Tibial nerve (tissue), 4 donors: ENCODE measurements around the gene PDZRN3.

Experiments used
- EP300 ChIP-seq, 2 donors: sonication (generic); formaldehyde crosslinking; IDR thresholded peaks; one replicate each; pipeline ENCODE4 v1.6.1; 2017; ENCODE audit warnings: antibody characterized with exemption in 2 of 2, mild to moderate bottlenecking in 1 of 2
- TF ChIP-seq, protein P1 (sequence below), 5 experiments: fragments of 200-600 bp in 3 of 5; fragments of 450-650 bp in 2 of 5; sonication (generic) in 3 of 5; IDR thresholded peaks; one replicate each; pipeline ENCODE4 v1.5.1; 2016 to 2019; ENCODE audit warnings: antibody characterized with exemption in 5 of 5, mild to moderate bottlenecking in 3 of 5, moderate library complexity in 2 of 5

DNA sequence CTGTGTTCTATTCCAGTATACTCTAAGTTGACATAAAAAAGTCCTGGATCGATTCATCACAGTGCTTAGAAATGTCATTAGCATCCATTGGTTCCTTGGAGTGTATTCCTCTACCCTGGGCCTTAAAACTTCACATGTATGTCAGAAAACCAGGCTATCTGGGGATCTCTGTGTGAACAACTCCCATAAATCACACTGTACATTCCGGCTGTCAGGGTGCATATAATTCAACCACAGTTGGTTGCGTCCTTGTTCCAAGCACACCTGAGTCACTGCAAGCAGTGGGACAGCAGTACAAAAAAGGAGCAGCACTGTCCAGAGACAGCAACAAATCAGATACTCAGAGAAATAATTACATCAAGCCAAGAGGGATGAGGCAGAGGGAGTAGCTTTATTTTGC is 52.4 kb downstream of the PDZRN3 start:
- TF ChIP-seq EP300 (IDR thresholded peaks at IDR 0.05), result no peak
- TF ChIP-seq, protein P1, sequence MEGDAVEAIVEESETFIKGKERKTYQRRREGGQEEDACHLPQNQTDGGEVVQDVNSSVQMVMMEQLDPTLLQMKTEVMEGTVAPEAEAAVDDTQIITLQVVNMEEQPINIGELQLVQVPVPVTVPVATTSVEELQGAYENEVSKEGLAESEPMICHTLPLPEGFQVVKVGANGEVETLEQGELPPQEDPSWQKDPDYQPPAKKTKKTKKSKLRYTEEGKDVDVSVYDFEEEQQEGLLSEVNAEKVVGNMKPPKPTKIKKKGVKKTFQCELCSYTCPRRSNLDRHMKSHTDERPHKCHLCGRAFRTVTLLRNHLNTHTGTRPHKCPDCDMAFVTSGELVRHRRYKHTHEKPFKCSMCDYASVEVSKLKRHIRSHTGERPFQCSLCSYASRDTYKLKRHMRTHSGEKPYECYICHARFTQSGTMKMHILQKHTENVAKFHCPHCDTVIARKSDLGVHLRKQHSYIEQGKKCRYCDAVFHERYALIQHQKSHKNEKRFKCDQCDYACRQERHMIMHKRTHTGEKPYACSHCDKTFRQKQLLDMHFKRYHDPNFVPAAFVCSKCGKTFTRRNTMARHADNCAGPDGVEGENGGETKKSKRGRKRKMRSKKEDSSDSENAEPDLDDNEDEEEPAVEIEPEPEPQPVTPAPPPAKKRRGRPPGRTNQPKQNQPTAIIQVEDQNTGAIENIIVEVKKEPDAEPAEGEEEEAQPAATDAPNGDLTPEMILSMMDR (IDR thresholded peaks at IDR 0.05), result no peak
